Stimulated activated CD4-positive, alpha-beta T cell treated with anti-CD3 and anti-CD28 coated beads, TNF-alpha, amount 100 ng/mL, for 4 hours (primary cell): ENCODE data around the gene TRIM22.
"Not testable (repeated sequence)": the region's sequence is repeated elsewhere in the genome, so short reads cannot be mapped to it uniquely, and the experiment has no call there.

Experiments
- DNase-seq, 3 experiments: peaks; one replicate each; pipeline ENCODE4 v3.0.0-alpha.2; 2020; ENCODE audit warnings: low read depth in 3 of 3

The TRIM22 gene

GRCh38 chr11:5689551-5689983 lies at the start of gene TRIM22:
Gene TRIM22, plus strand, starts transcription at chr11:5689790. Its CDS starts 6,443 bp downstream, at chr11:5696233.
- DNase-seq = peak in 2 of 3 experiments; percentile 22 to 24

GRCh38 chr11:5639953-5640352 lies 49.6 kb upstream of the TRIM22 start:
- DNase-seq = no peak

- DNase-seq = no peak
Observed at GRCh38 chr11:5643585-5643984, 46.0 kb upstream of the TRIM22 start.

- DNase-seq = no peak
Observed at GRCh38 chr11:5646139-5646538, 43.5 kb upstream of the TRIM22 start.

GRCh38 chr11:5655474-5655873 lies 34.1 kb upstream of the TRIM22 start:
- no peak for DNase-seq

GRCh38 chr11:5656956-5657355 lies 32.6 kb upstream of the TRIM22 start:
- not testable (repeated sequence) for DNase-seq

- DNase-seq = no peak
Observed at GRCh38 chr11:5658318-5658717, 31.3 kb upstream of the TRIM22 start.

- DNase-seq = no peak
Observed at GRCh38 chr11:5663511-5663910, 26.1 kb upstream of the TRIM22 start.

- DNase-seq = no peak
Observed at GRCh38 chr11:5665051-5665570, 24.5 kb upstream of the TRIM22 start.

GRCh38 chr11:5665746-5666401 lies 23.7 kb upstream of the TRIM22 start:
- no peak for DNase-seq

GRCh38 chr11:5666402-5666793 lies 23.2 kb upstream of the TRIM22 start:
- DNase-seq = no peak

GRCh38 chr11:5671831-5672230 lies 17.8 kb upstream of the TRIM22 start:
- no peak for DNase-seq

GRCh38 chr11:5674391-5674790 lies 15.2 kb upstream of the TRIM22 start:
- no peak for DNase-seq

- DNase-seq = no peak
Observed at GRCh38 chr11:5679811-5680210, 9.8 kb upstream of the TRIM22 start.

- DNase-seq = not testable (repeated sequence)
Observed at GRCh38 chr11:5682890-5683441, 6.6 kb upstream of the TRIM22 start.

GRCh38 chr11:5683620-5684019 lies 6.0 kb upstream of the TRIM22 start:
- DNase-seq = peak in 2 of 3 experiments; percentile 13 to 23

GRCh38 chr11:5684036-5684645 lies 5.4 kb upstream of the TRIM22 start:
- no peak for DNase-seq

GRCh38 chr11:5684646-5685362 lies 4.8 kb upstream of the TRIM22 start, which contains the start of gene TRIM5:
Gene TRIM5, minus strand, starts transcription at chr11:5685074. Its CDS starts 4,897 bp downstream, at chr11:5680177.
- DNase-seq = peak; percentile 48 to 70 (median 70)

- DNase-seq = no peak
Observed at GRCh38 chr11:5686426-5686825, 3.2 kb upstream of the TRIM22 start.

- no peak for DNase-seq
Observed at GRCh38 chr11:5688482-5688881, 1.1 kb upstream of the TRIM22 start.

- DNase-seq = no peak
Observed at GRCh38 chr11:5690216-5690615, 626 bp downstream of the TRIM22 start.

GRCh38 chr11:5690736-5691135 lies 1.1 kb downstream of the TRIM22 start:
- no peak for DNase-seq
